ENCODE measurements around the gene DOCK4. TPM values are rescaled to one million over a fixed set of nuclear protein-coding genes. Genes with fewer than 3 reads are reported as not detected.

DOCK4 gene
- polyA plus RNA-seq, 2 of the 4 experiments (the other 2 are of a cell fraction), result 13.7 to 15.7 TPM

DNA sequence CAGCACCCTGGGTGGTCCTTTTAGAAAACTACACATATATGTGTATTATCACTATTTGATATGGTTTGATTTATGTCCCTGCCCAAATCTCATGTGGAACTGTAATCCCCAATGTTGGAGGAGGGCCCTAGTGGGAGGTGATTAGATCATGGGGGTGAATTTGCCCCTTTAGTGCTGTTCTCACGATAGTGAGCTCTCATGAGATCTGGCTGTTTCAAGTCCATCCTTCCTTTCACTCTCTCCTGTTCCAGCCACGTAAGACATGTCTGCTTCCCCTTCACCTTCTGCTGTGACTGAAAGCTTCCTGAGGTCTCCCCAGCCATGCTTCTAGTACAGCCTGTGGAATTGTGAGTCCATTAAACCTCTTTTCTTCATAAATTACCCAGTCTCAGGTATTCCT lies 37.3 kb downstream of the DOCK4 start:
- no peak for TF ChIP-seq RAD21 (conservative IDR thresholded peaks at IDR 0.05 in 1 of 2, IDR thresholded peaks at IDR 0.05 in 1 of 2)
- TF ChIP-seq, protein P1, sequence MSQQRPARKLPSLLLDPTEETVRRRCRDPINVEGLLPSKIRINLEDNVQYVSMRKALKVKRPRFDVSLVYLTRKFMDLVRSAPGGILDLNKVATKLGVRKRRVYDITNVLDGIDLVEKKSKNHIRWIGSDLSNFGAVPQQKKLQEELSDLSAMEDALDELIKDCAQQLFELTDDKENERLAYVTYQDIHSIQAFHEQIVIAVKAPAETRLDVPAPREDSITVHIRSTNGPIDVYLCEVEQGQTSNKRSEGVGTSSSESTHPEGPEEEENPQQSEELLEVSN (IDR thresholded peaks at IDR 0.05; ENCODE audit: borderline replicate concordance, low read depth), result no peak
- Histone ChIP-seq H3K4me1 (peaks cover 9% of the 10 kb centered on the region), H3K9me3 (no peaks in the 10 kb centered on the region), H3K4me2 (no peak overlapping the region), H3K27ac (no peak overlapping the region), H3K4me3 (no peak overlapping the region)
- ATAC-seq, result no peak
- WGBS (ENCODE audit: missing lambda C conversion rate), result 96% methylated on average over 2 of the region's 2 CpGs
- FAIRE-seq, result no peak
- CTCF ChIA-PET, result interaction anchor here (1.4 kb wide), 1 partner anchor 406 kb away, joined by 4 read pairs; no protein-coding TSS in a partner anchor
- no peak for DNase-seq (ENCODE audit: low read depth in 1 of 2, low spot score in 1 of 2)
- POLR2A ChIA-PET, result no interaction called here

DNA sequence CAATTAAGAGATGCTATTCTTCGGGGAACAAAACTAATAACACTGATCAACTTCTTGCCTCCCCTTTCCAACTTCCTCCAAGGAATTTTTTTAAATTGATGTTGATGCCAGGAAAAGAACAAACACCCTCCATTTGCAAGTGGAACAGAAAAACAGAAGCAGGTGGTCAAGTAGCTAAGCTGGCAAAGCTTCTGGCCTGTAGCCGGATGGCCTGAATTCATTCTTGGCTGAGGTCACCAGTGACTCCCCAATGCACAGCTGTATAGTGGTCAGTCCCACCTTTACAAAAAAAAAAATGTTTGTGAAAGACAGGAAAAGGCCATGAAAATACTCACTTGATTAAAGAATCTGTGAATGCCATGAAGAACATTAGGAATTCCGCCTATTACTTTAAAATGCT lies 39.1 kb downstream of the DOCK4 start:
- no peak for DNase-seq (ENCODE audit: low read depth in 1 of 2, low spot score in 1 of 2)
- CTCF ChIA-PET, result no interaction called here
- Histone ChIP-seq H3K27ac (no peak overlapping the region), H3K4me3 (no peak overlapping the region), H3K4me1 (peaks cover 27% of the 10 kb centered on the region), H3K4me2 (no peak overlapping the region), H3K9me3 (no peaks in the 10 kb centered on the region)
- no peak for TF ChIP-seq RNF2 (IDR thresholded peaks at IDR 0.05; ENCODE audit: borderline replicate concordance, low read depth)
- WGBS (ENCODE audit: missing lambda C conversion rate), result 93% methylated on average over 3 of the region's 3 CpGs
- no peak for FAIRE-seq
- ATAC-seq, result no peak
- POLR2A ChIA-PET, result no interaction called here

DNA sequence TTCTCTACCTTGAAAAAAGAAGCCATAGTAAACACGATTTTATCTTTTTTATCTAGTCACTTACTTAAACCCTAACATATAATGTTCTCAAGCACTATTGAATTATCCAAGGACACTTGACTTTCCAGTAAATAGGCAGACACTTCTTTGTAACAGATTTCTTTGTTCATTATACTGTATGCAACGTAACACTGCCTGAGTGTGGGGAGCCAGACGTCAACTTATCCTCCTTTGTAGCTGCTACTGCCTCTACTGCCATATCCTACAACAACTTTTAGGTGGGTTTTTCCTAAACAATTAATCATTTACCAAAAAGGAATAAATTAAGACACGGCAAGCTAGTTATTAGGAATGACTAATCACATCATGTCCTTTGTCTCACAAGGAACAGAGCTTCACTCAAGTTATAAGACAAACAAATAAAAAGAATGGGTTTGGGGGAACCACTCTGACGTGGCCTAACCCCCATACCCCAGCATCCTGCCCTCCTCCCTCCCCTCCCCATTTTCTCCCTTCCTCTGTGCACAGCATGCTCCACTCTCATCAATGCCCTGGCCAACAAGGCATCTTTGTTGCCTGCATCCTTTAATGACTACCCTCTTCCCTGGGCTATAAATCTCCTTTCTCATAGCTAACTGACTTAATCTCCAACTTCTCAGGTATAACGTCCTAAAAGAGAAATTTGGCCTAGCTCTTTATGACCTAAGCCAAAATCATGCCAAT lies 43.3 kb downstream of the DOCK4 start:
- H3K27ac ChIP-seq, result peak overlapping the region; percentile 86 to 87
- POLR2A ChIA-PET, result no interaction called here
- no peak for FAIRE-seq

DNA sequence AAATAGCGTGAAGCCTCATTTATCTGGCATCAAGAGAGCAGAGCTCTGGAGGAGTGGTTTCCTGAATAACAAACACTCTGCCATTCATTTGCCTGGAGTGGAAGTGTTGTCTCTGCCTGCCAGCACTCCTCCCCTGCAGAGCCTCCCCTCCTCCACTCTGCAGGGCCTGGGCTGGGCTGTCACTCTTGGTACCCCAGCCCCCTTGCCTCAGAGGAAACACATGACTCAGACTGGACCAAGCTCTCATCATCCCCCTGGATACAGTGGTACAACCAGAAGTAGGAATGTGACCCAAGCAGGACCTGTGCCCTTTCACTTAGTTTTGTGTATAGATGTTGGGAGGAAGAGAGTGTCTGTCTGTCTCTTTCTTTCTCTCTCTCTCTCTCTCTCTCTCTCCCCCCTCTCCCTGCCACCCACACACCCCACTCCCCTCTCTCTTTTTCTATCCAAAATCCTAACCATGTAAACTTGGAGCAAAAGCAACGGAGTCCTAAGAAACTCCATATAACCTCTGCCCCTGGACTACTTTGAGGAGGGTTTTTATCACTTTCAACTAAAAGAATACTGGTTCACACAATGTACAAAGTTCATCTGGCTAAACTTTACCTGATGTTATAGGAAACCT lies 43.9 kb downstream of the DOCK4 start:
- Histone ChIP-seq H3K27ac (peak overlapping the region; percentile 86 to 87), H3K4me3 (peak overlapping the region; percentile 3; the same call in 1 of the 3 replicates), H3K4me2 (peak overlapping the region; percentile 86), H3K9me3 (no peaks in the 10 kb centered on the region), H3K4me1 (peaks cover 60% of the 10 kb centered on the region)
- FAIRE-seq, result peak; percentile 46
- peak; percentile 81 to 82 for ATAC-seq
- ChIA-PET POLR2A (no interaction called here), CTCF (interaction anchor here (0.9 to 1.1 kb wide), 2 partner anchors 10 to 16 kb away, joined by 3 read pairs; no protein-coding TSS in a partner anchor)
- 13% methylated on average over 2 of the region's 2 CpGs for WGBS (ENCODE audit: missing lambda C conversion rate)
- peak; percentile 32 to 69 for DNase-seq (ENCODE audit: low read depth in 1 of 2, low spot score in 1 of 2)
- TF ChIP-seq RNF2 (IDR thresholded peaks at IDR 0.05; ENCODE audit: borderline replicate concordance, low read depth), result no peak
- TF ChIP-seq HEYL (CRISPR knock-in tag; IDR thresholded peaks at IDR 0.05), result no peak
- no peak for TF ChIP-seq CBX8 (IDR thresholded peaks at IDR 0.05)
- TF ChIP-seq MAFK (IDR thresholded peaks at IDR 0.05; ENCODE audit: partially characterized antibody), result no peak
- no peak for TF ChIP-seq TFCP2L1 (CRISPR knock-in tag; IDR thresholded peaks at IDR 0.05)
- peak in 1 of 2 experiments; percentile 42; a peak in 1 of 5 replicates for TF ChIP-seq JUN (IDR thresholded peaks at IDR 0.05)
- TF ChIP-seq, protein P2, sequence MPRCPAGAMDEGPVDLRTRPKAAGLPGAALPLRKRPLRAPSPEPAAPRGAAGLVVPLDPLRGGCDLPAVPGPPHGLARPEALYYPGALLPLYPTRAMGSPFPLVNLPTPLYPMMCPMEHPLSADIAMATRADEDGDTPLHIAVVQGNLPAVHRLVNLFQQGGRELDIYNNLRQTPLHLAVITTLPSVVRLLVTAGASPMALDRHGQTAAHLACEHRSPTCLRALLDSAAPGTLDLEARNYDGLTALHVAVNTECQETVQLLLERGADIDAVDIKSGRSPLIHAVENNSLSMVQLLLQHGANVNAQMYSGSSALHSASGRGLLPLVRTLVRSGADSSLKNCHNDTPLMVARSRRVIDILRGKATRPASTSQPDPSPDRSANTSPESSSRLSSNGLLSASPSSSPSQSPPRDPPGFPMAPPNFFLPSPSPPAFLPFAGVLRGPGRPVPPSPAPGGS (IDR thresholded peaks at IDR 0.05), result no peak
- TF ChIP-seq, protein P1 (IDR thresholded peaks at IDR 0.05; ENCODE audit: borderline replicate concordance, low read depth), result no peak
- TF ChIP-seq CHD4 (IDR thresholded peaks at IDR 0.05; ENCODE audit: borderline replicate concordance), result no peak
- TF ChIP-seq EP300 (IDR thresholded peaks at IDR 0.05), result peak in 1 of 2 experiments; percentile 27; a peak in 1 of 5 replicates
- TF ChIP-seq CEBPB (IDR thresholded peaks at IDR 0.05), result no peak
- TF ChIP-seq, protein P3, sequence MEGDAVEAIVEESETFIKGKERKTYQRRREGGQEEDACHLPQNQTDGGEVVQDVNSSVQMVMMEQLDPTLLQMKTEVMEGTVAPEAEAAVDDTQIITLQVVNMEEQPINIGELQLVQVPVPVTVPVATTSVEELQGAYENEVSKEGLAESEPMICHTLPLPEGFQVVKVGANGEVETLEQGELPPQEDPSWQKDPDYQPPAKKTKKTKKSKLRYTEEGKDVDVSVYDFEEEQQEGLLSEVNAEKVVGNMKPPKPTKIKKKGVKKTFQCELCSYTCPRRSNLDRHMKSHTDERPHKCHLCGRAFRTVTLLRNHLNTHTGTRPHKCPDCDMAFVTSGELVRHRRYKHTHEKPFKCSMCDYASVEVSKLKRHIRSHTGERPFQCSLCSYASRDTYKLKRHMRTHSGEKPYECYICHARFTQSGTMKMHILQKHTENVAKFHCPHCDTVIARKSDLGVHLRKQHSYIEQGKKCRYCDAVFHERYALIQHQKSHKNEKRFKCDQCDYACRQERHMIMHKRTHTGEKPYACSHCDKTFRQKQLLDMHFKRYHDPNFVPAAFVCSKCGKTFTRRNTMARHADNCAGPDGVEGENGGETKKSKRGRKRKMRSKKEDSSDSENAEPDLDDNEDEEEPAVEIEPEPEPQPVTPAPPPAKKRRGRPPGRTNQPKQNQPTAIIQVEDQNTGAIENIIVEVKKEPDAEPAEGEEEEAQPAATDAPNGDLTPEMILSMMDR (IDR thresholded peaks at IDR 0.05), result no peak
- TF ChIP-seq GATA3 (IDR thresholded peaks at IDR 0.05; ENCODE audit: borderline replicate concordance), result 0 out of 2 replicates have a peak, but pooled peaks have one; percentile 34
- no peak for TF ChIP-seq NPAS2 (CRISPR knock-in tag; IDR thresholded peaks at IDR 0.05; ENCODE audit: borderline replicate concordance)

More for the DNA sequence above, 43.3 kb downstream of the DOCK4 start:
- peak; percentile 15; a peak in 3 of 6 replicates for ATAC-seq
- TF ChIP-seq CHD4 (IDR thresholded peaks at IDR 0.05; ENCODE audit: borderline replicate concordance), result no peak
- no peak for TF ChIP-seq EP300 (IDR thresholded peaks at IDR 0.05)
- no peak for TF ChIP-seq ESRRA (IDR thresholded peaks at IDR 0.05; ENCODE audit: borderline replicate concordance, low read length)
- no peak for TF ChIP-seq KDM1A (IDR thresholded peaks at IDR 0.05; ENCODE audit: low read depth)
- TF ChIP-seq HOXA7 (CRISPR knock-in tag; IDR thresholded peaks at IDR 0.05), result no peak
- no peak for TF ChIP-seq CHD2 (IDR thresholded peaks at IDR 0.05; ENCODE audit: low read length, partially characterized antibody)
- no peak for TF ChIP-seq CEBPB (IDR thresholded peaks at IDR 0.05)
- TF ChIP-seq, protein P4, sequence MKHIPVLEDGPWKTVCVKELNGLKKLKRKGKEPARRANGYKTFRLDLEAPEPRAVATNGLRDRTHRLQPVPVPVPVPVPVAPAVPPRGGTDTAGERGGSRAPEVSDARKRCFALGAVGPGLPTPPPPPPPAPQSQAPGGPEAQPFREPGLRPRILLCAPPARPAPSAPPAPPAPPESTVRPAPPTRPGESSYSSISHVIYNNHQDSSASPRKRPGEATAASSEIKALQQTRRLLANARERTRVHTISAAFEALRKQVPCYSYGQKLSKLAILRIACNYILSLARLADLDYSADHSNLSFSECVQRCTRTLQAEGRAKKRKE (CRISPR knock-in tag; IDR thresholded peaks at IDR 0.05; ENCODE audit: low read depth), result no peak
- no peak for TF ChIP-seq RAD21 (conservative IDR thresholded peaks at IDR 0.05 in 1 of 2, IDR thresholded peaks at IDR 0.05 in 1 of 2)
- no peak for TF ChIP-seq MYC (IDR thresholded peaks at IDR 0.05; ENCODE audit: borderline replicate concordance, low read length)
- no peak for TF ChIP-seq GATA3 (IDR thresholded peaks at IDR 0.05; ENCODE audit: borderline replicate concordance)
- no peak for TF ChIP-seq ZC3H11A (IDR thresholded peaks at IDR 0.05)
- no peak for TF ChIP-seq POLR2AphosphoS2 (conservative IDR thresholded peaks at IDR 0.05; ENCODE audit: low read length)
- TF ChIP-seq FOSL2 (IDR thresholded peaks at IDR 0.05), result no peak
- no peak for TF ChIP-seq FOSL2 (CRISPR knock-in tag; IDR thresholded peaks at IDR 0.05)
- no peak for TF ChIP-seq POLR2A (IDR thresholded peaks at IDR 0.05; ENCODE audit: low read length)
- no peak for TF ChIP-seq HDAC2 (IDR thresholded peaks at IDR 0.05)
- no peak for TF ChIP-seq ZFP36 (IDR thresholded peaks at IDR 0.05; ENCODE audit: borderline replicate concordance, partially characterized antibody)
- no peak for TF ChIP-seq HOXB13 (CRISPR knock-in tag; IDR thresholded peaks at IDR 0.05; ENCODE audit: low read depth)
- TF ChIP-seq CBX2 (IDR thresholded peaks at IDR 0.05; ENCODE audit: borderline replicate concordance, low read depth), result no peak
- peak overlapping the region; percentile 3; the same call in 1 of the 3 replicates for H3K4me3 ChIP-seq
- CTCF ChIA-PET, result interaction anchor here (1.1 kb wide), 1 partner anchor 16 kb away, joined by 3 read pairs; no protein-coding TSS in a partner anchor
- DNase-seq (ENCODE audit: low read depth in 1 of 2, low spot score in 1 of 2), result peak; percentile 3 to 4
- peak overlapping the region; percentile 86 for H3K4me2 ChIP-seq
- no peaks in the 10 kb centered on the region for H3K9me3 ChIP-seq
- 11% methylated on average over 6 of the region's 6 CpGs for WGBS (ENCODE audit: missing lambda C conversion rate)
- peaks cover 60% of the 10 kb centered on the region for H3K4me1 ChIP-seq
